Astrocyte of the hippocampus (primary cell): Measurements from ENCODE around the gene TBC1D1.

ENCODE experiments used
- DNase-seq: peaks from one replicate; pipeline ENCODE4 v3.0.0; 2011; ENCODE audit warnings: low read depth, low spot score

The TBC1D1 gene, protein sequence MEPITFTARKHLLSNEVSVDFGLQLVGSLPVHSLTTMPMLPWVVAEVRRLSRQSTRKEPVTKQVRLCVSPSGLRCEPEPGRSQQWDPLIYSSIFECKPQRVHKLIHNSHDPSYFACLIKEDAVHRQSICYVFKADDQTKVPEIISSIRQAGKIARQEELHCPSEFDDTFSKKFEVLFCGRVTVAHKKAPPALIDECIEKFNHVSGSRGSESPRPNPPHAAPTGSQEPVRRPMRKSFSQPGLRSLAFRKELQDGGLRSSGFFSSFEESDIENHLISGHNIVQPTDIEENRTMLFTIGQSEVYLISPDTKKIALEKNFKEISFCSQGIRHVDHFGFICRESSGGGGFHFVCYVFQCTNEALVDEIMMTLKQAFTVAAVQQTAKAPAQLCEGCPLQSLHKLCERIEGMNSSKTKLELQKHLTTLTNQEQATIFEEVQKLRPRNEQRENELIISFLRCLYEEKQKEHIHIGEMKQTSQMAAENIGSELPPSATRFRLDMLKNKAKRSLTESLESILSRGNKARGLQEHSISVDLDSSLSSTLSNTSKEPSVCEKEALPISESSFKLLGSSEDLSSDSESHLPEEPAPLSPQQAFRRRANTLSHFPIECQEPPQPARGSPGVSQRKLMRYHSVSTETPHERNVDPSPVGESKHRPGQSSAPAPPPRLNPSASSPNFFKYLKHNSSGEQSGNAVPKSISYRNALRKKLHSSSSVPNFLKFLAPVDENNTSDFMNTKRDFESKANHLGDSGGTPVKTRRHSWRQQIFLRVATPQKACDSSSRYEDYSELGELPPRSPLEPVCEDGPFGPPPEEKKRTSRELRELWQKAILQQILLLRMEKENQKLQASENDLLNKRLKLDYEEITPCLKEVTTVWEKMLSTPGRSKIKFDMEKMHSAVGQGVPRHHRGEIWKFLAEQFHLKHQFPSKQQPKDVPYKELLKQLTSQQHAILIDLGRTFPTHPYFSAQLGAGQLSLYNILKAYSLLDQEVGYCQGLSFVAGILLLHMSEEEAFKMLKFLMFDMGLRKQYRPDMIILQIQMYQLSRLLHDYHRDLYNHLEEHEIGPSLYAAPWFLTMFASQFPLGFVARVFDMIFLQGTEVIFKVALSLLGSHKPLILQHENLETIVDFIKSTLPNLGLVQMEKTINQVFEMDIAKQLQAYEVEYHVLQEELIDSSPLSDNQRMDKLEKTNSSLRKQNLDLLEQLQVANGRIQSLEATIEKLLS (N-terminal part only)

DNA sequence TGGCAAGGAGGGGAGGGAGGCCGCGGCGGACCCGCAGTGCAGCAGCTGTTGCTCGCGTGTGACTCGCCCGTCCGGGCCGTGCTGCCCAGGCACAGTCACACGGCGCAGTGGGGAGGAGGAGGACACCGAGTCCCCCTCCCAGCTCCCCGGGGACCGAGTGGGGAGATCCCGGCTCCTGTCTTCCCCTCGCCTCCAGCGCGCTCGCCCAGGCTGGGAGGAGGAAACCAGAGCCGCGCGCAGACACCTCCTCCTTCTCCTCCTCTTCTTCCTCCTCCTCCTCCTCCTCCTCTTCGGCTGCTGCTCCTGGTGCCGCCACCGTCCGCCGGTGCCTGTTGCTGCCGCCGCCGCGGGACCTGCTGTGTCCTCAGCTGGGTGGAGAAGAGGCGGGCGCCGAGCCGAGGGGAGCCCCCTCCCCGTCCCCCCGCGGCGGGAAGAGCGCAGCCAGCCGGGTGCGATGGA lies at the start of gene TBC1D1:
TBC1D1 (plus strand) TSS at position 284 of the 459 bp plus-strand sequence. CDS start 11,012 bp downstream, outside the sequence.
- peak; percentile 38 for DNase-seq

DNA sequence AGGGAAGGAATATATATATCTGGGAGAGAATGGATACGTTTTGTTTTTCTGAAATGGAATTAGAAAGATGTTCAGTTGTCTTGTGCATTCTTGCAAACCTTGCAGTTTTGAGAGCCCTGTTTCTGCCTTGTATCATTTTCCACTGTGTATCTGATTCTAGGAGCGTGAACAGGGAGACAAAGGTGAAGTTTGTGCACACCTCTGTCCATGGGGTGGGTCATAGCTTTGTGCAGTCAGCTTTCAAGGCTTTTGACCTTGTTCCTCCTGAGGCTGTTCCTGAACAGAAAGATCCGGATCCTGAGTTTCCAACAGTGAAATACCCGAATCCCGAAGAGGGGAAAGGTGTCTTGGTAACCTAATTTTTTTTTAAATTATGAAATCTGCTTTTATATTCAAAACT lies 46.7 kb upstream of the TBC1D1 start:
- DNase-seq = no peak

DNA sequence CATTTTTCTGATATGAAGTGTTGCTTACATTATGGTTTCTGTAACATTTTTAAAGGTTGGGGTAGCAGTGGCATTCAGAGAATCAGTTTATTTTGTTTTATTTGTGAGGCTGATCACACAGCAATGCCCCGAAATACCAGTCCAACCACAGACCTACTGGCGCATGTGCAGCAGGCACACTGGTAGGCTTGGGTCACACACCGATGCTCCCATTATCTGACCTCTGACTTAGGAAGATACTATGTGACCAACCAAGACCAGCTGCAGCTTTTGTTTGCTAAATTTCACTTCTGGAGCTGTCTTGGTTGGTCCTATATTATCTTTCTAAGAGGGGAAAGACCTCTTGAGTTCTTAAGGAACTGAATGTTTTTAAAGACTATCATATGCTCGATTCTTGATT lies 45.7 kb upstream of the TBC1D1 start:
- no peak for DNase-seq

GRCh38 chr4:37847311-37847884 lies 43.5 kb upstream of the TBC1D1 start:
- peak; percentile 22 for DNase-seq

DNA sequence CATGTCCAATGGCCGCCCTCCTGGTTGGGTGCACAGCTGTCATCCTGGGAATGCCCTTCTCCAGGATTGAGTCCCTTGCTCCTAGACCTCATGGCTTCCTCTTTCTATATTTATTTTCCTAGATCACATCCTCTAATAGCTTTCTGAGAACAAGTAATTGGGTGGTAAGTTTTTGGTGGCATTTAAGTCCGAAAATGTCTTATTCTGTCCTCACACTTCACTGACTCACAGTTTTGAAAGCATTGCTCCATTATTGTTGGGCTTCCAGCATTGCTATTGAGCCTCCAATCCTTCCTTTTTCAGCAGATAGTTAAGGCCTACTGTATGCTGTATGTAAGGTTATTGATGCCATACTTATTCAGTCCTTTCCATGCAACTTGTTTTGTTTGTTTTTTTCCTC lies 38.5 kb upstream of the TBC1D1 start:
- DNase-seq = no peak

DNA sequence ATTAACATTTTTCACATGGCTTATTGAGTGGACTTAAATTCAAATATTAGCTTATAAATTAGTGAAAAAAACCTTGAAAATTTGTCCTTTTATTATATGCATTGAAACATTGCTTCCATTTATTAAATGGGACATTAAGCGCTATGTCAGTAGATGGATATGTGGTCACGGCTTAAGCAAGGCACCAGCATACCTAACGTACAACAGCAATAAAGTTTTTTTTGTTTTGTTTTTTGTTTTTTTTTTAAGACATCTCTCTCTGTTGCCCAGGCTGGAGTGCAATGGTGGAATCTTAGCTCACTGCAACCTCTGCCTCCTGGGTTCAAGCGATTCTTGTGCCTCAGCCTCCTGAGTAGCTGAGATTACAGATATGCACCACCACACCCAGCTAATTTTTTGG lies 32.8 kb upstream of the TBC1D1 start:
- DNase-seq = no peak

DNA sequence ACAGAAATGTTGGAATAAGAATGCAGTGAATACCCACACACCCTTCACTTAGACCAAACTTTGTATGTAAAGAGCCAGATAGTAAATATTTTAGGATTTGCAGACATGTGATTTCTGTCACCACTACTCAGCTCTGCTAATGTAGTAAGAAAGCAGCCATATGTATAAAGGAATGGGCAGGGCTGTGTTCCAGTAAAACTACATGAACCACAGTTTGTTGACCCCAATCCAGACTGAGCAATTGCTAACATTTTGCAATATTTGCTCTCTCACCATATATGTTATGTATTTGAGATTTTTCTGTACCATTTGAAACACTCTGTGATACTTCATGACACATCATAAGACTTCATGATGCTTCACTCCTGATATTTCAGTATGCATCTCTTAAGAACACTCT lies 32.0 kb upstream of the TBC1D1 start:
- no peak for DNase-seq

- no peak for DNase-seq
Observed at GRCh38 chr4:37860266-37860665, 30.6 kb upstream of the TBC1D1 start.

- no peak for DNase-seq
Observed at GRCh38 chr4:37862961-37863360, 27.9 kb upstream of the TBC1D1 start.

GRCh38 chr4:37864786-37865185 lies 26.1 kb upstream of the TBC1D1 start:
- DNase-seq = no peak

DNA sequence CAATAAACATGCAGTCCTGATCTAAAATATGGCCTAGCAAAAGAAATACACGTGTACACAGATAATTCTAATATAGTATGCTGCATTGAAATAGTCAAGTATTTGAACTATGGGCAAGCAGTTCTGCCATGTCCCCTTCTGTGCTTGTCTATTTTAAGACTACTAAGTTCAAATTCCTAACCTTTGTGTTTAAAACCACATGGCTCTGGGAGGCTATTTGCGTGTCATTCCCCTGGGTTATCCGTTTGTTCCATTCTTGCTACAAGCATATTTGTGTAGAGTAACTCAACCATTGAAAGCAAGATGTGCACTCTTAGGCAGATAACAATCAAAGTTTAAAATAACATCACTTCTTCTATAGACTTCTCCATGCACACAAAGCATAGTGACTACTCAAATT lies 25.4 kb upstream of the TBC1D1 start:
- DNase-seq = no peak

GRCh38 chr4:37867102-37867501 lies 23.8 kb upstream of the TBC1D1 start:
- DNase-seq = no peak

DNA sequence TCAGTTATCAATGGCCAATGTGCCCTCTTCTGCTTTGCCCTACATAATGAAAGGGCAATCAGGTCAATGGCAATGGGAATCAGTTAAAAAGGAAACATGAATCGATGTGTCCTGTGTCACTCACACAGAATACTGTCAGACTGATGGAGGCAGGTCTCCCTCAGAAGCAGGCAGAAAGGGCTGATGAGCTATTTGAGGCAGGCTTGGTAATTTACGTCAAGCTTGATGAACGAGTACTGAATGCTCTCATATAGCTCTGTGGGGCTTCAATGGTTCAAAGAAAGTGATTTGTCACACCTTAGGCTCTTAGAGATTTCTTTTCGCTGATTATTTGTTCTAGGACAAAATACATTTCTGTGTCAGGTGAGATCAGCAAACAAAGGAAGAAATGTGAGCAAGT lies 22.6 kb upstream of the TBC1D1 start:
- DNase-seq = no peak

DNA sequence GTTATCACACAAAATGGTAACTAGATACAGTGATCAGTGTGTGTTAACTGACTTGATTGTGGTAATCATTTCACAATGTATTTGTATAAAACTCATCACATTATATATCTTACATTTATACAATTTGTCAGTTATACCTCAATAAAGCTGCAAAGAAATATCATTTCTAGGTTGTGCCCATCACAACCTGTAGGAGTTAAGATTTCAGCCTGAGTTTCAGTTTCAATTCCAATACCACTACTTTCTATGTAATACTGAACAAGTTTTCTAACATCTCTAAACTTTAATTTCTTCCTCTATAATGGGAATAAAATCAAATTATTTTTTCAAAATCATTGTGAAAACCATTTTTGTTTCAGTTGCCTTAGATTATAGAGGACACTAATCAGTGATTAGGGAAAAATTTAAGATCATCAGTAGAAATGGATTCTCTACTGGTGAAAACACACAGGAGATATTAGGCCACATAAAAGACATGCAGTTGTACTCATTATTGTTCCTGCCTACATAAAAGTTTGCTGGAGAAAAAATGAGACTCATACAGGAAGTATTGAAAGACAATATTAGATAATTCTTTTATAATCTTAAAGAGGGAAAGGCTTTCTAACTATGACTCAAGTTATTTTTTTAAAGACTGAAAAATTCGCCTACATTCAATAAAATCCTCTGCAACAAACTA lies 18.4 kb upstream of the TBC1D1 start:
- no peak for DNase-seq

DNA sequence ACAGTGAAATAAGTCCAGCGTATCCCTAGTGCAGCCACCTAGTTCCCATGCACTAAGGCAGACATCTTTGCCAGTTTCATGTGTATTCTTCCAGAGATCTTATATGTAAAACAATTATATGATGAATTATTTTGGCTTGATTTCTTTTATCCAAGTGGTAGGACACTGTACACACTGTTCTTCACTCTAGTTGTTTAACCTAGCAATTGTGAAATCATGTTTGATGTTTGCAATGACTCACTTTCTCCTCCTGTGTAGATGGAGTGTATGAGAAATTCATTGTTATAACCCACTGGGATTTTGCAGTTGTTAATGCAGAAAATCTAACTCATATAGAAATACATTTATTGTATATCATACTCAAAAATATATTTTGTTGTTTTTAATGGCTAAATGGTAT lies 17.5 kb upstream of the TBC1D1 start:
- peak; percentile 34 for DNase-seq

GRCh38 chr4:37876156-37876555 lies 14.7 kb upstream of the TBC1D1 start:
- DNase-seq = no peak

- no peak for DNase-seq
Observed at GRCh38 chr4:37879365-37879764, 11.5 kb upstream of the TBC1D1 start.

GRCh38 chr4:37881811-37882210 lies 9.1 kb upstream of the TBC1D1 start:
- DNase-seq = no peak

- DNase-seq = no peak
Observed at GRCh38 chr4:37882665-37883296, 8.1 kb upstream of the TBC1D1 start.

- DNase-seq = no peak
Observed at GRCh38 chr4:37884855-37885487, 5.9 kb upstream of the TBC1D1 start.
